Colonic mucosa (tissue), 4 donors: Measurements from ENCODE around the gene LTBP3. TPM values are rescaled to one million over a fixed set of nuclear protein-coding genes. Genes with fewer than 3 reads are reported as not detected.

ENCODE experiments used
- DNase-seq: peaks from one replicate; pipeline ENCODE4 v3.0.0-alpha.2; 2020
- H3K27ac ChIP-seq: fragments of 200-600 bp; one replicate; pipeline ENCODE4 v1.8.0; 2021
- H3K27me3 ChIP-seq: fragments of 200-600 bp; one replicate; pipeline ENCODE4 v1.8.0; 2021
- H3K36me3 ChIP-seq: fragments of 200-600 bp; one replicate; pipeline ENCODE4 v1.8.0; 2021
- H3K4me1 ChIP-seq: fragments of 200-600 bp; one replicate; pipeline ENCODE4 v1.8.0; 2021; ENCODE audit warnings: mild to moderate bottlenecking
- H3K4me3 ChIP-seq: fragments of 200-600 bp; one replicate; pipeline ENCODE4 v1.8.0; 2021
- H3K9ac ChIP-seq, 2 donors: one replicate each; pipeline ENCODE4 v1.7.0; 2013; ENCODE audit warnings: control low read depth in 2 of 2, low read depth in 2 of 2, low read length in 2 of 2
- H3K9me3 ChIP-seq: fragments of 200-600 bp; one replicate; pipeline ENCODE4 v1.8.0; 2021
- CTCF ChIP-seq: fragments of 200-600 bp; IDR thresholded peaks from one replicate; pipeline ENCODE4 v1.8.0; 2022; ENCODE audit warnings: antibody characterized with exemption, mild to moderate bottlenecking
- intact Hi-C: fragments of 100-400 bp; cut with DNase I; formaldehyde crosslinking; loops from one replicate; pipeline ENCODE4 v1.14.1; 2022
- total RNA-seq, 2 donors: library from RNA; stranded (reverse); fragmentation: NEBNext Ultra II Directional in 1 of 2; extraction: Animal tissue kit (Norgen Biotek cat#: 25700) in 1 of 2; gene quantifications; one replicate each; pipeline ENCODE4 v1.2.1, GENCODE V29; 2021
- donor health status: healthy.
- donor health status: DM: no; HTN: no; CAD: no.
- donor health status: DM: no; HTN: no; CAD: no.

Gene LTBP3
- total RNA-seq, 2 donors from 2014 or later, result 27.3 to 31.1 TPM

- no peak overlapping the region for H3K27ac ChIP-seq
- H3K4me1 ChIP-seq, result peaks cover 10% of the 10 kb centered on the region
- H3K36me3 ChIP-seq, result peaks cover 18% of the 10 kb centered on the region
- H3K27me3 ChIP-seq, result no peaks in the 10 kb centered on the region
- no peak overlapping the region for H3K9ac ChIP-seq
- H3K9me3 ChIP-seq, result no peaks in the 10 kb centered on the region
- intact Hi-C loops, result no loop called here
- H3K4me3 ChIP-seq, result no peak overlapping the region
- DNase-seq, result no peak
- TF ChIP-seq CTCF, result no peak
Measured at GRCh38 chr11:65530157-65530496, 28.0 kb downstream of the LTBP3 start.

GRCh38 chr11:65529475-65530156 lies 28.5 kb downstream of the LTBP3 start:
- DNase-seq, result no peak
- H3K36me3 ChIP-seq, result peaks cover 16% of the 10 kb centered on the region
- no peak overlapping the region for H3K9ac ChIP-seq
- H3K27me3 ChIP-seq, result no peaks in the 10 kb centered on the region
- no peak overlapping the region for H3K4me3 ChIP-seq
- H3K4me1 ChIP-seq, result peaks cover 10% of the 10 kb centered on the region
- no peak for TF ChIP-seq CTCF
- intact Hi-C loops, result no loop called here
- H3K27ac ChIP-seq, result no peak overlapping the region
- H3K9me3 ChIP-seq, result no peaks in the 10 kb centered on the region

DNA sequence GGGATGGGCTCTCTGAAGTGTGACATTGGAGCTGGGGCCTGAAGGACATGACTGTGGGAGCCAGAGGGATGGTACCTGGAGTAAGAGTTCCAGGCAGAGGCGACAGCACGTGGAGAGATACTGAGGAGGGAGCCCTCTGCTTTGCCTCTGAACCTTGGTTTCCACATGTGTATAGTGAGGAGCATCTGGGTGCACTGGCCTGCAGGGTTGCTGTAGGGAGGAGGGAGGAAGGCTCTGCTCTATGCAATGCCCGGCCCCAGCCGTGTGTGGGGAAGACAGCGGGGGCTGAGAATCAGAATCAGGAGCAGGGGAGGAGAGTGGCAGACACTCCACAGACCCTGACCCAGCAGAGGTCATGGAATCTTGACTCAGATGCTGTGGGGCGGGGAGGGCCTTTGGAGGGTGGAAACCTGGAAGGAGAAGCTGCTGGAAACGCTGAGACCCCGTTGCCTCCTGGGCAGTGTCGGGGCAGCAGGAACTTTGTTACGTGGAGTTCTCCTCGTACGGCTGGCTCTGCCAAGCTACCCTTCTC lies 29.3 kb downstream of the LTBP3 start:
- H3K36me3 ChIP-seq, result peaks cover 16% of the 10 kb centered on the region
- intact Hi-C loops, result no loop called here
- H3K27me3 ChIP-seq, result no peaks in the 10 kb centered on the region
- no peak overlapping the region for H3K27ac ChIP-seq
- no peak overlapping the region for H3K4me3 ChIP-seq
- H3K4me1 ChIP-seq, result peaks cover 13% of the 10 kb centered on the region
- TF ChIP-seq CTCF, result no peak
- H3K9ac ChIP-seq, result no peak overlapping the region
- DNase-seq, result no peak
- H3K9me3 ChIP-seq, result no peaks in the 10 kb centered on the region

DNA sequence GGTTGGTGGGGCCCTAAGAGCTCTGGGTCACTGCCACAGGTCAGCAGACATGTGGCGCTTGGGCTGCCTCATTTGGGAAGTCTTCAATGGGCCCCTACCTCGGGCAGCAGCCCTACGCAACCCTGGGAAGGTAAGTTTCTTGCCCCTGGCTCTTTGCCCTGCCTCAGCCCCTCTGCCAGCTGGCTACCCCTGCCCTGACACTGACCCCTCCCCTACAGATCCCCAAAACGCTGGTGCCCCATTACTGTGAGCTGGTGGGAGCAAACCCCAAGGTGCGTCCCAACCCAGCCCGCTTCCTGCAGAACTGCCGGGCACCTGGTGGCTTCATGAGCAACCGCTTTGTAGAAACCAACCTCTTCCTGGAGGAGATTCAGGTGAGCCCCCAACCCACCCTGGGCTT lies 31.4 kb downstream of the LTBP3 start:
- DNase-seq, result no peak
- no peaks in the 10 kb centered on the region for H3K9me3 ChIP-seq
- peaks cover 13% of the 10 kb centered on the region for H3K4me1 ChIP-seq
- no peaks in the 10 kb centered on the region for H3K27me3 ChIP-seq
- intact Hi-C loops, result no loop called here
- no peak overlapping the region for H3K9ac ChIP-seq
- no peak for TF ChIP-seq CTCF
- peaks cover 6% of the 10 kb centered on the region for H3K36me3 ChIP-seq
- H3K4me3 ChIP-seq, result no peak overlapping the region
- H3K27ac ChIP-seq, result no peak overlapping the region

GRCh38 chr11:65525546-65526480 lies 32.3 kb downstream of the LTBP3 start:
- no peaks in the 10 kb centered on the region for H3K27me3 ChIP-seq
- no peak for DNase-seq
- intact Hi-C loops, result no loop called here
- peaks cover 13% of the 10 kb centered on the region for H3K4me1 ChIP-seq
- peak overlapping the region; percentile 95 to 97 for H3K9ac ChIP-seq
- H3K4me3 ChIP-seq, result peak overlapping the region; percentile 96
- H3K9me3 ChIP-seq, result no peaks in the 10 kb centered on the region
- peak overlapping the region; percentile 83 for H3K27ac ChIP-seq
- H3K36me3 ChIP-seq, result no peaks in the 10 kb centered on the region
- TF ChIP-seq CTCF, result no peak
